Measurements from ENCODE around the gene TYMP.

GRCh38 chr22:50576806-50577696, 47.2 kb upstream of the TYMP start:
- no peak for TF ChIP-seq CTCF (IDR thresholded peaks at IDR 0.05)
- no peak for TF ChIP-seq POLR2AphosphoS5 (IDR thresholded peaks at IDR 0.05; ENCODE audit: insufficient read depth in 1 of 2, low read depth in 1 of 2)
- TF ChIP-seq POLR2A (IDR thresholded peaks at IDR 0.05) = no peak
